Large intestine (tissue), 3 donors: Measurements from ENCODE around the gene OR52W1. TPM values are rescaled to one million over a fixed set of nuclear protein-coding genes. Genes with fewer than 3 reads are reported as not detected.

Experiments used
- DNase-seq, 2 donors: peaks; one replicate each; pipeline versions ENCODE4 v3.0.0 to v3.0.0-alpha.2; 2013
- H3K27ac ChIP-seq: one replicate; pipeline ENCODE4 v1.5.1; 2013; ENCODE audit warnings: low read length
- H3K27me3 ChIP-seq: 2 replicates; pipeline ENCODE4 v1.6.1; 2013; ENCODE audit warnings: low read length; ENCODE audit not compliant: control insufficient read depth, insufficient read depth
- H3K36me3 ChIP-seq: 2 replicates; pipeline ENCODE4 v1.6.1; 2013; ENCODE audit warnings: low read length; ENCODE audit not compliant: control insufficient read depth, insufficient read depth
- H3K4me1 ChIP-seq: one replicate; pipeline ENCODE4 v1.6.1; 2013; ENCODE audit warnings: low read length; ENCODE audit not compliant: control insufficient read depth, insufficient read depth
- H3K4me3 ChIP-seq: one replicate; pipeline ENCODE4 v1.5.1; 2013; ENCODE audit warnings: low read length
- H3K9me3 ChIP-seq: one replicate; pipeline ENCODE4 v1.6.1; 2013; ENCODE audit warnings: mild to moderate bottlenecking, low read depth, low read length, moderate library complexity; ENCODE audit not compliant: control insufficient read depth
- WGBS: methylation state at CpG from one replicate; pipeline ENCODE4 v1.1.5; 2013; ENCODE audit warnings: low lambda C conversion rate; ENCODE audit not compliant: insufficient coverage; 5-methylcytosine and 5-hydroxymethylcytosine counted together
- polyA plus RNA-seq: library from polyadenylated mRNA; unstranded; fragments of 120-200 nt; gene quantifications from one replicate; pipeline ENCODE4 v1.2.1, GENCODE V29; 2013

OR52W1 gene
- polyA plus RNA-seq, 1 donor = 0.10 TPM

DNA sequence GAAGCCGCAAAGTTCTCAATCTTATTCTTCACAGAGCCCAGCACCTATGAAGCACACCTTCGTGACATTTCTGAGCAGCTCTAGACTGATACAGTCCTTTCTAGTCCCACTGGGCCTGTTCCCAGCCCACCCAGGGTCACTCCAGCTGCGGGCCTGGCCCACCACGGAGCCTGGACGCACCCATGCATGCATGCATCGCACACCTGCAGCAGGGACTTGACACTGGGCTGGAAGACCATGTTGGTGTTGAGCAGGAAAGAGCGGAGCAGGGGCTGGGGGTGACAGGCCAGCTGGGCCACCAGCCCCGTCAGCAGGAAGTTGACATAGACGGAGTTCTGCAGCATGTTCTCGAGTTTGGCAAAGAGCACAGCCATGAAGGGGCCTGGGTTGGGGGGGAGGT, 15.5 kb downstream of the OR52W1 start:
- H3K4me3 ChIP-seq = no peak overlapping the region
- no CpG with 5 or more reads among the region's 10 CpGs for whole genome bisulfite sequencing
- H3K4me1 ChIP-seq = no peaks in the 10 kb centered on the region
- H3K36me3 ChIP-seq = peaks cover 99% of the 10 kb centered on the region
- H3K27ac ChIP-seq = no peak overlapping the region
- no peak for DNase-seq
- no peaks in the 10 kb centered on the region for H3K27me3 ChIP-seq
- no peaks in the 10 kb centered on the region for H3K9me3 ChIP-seq

- no peak for DNase-seq
Observed at GRCh38 chr11:6216501-6216900, 17.5 kb downstream of the OR52W1 start.

GRCh38 chr11:6217722-6218121, 18.7 kb downstream of the OR52W1 start:
- DNase-seq = no peak
- Histone ChIP-seq H3K36me3 (peaks cover 93% of the 10 kb centered on the region), H3K9me3 (no peaks in the 10 kb centered on the region), H3K4me3 (no peak overlapping the region), H3K4me1 (no peaks in the 10 kb centered on the region), H3K27me3 (no peaks in the 10 kb centered on the region), H3K27ac (no peak overlapping the region)
- WGBS = no CpG with 5 or more reads among the region's 19 CpGs

More at GRCh38 chr11:6216501-6216900, 17.5 kb downstream of the OR52W1 start:
- H3K9me3 ChIP-seq = no peaks in the 10 kb centered on the region
- no peak overlapping the region for H3K4me3 ChIP-seq
- H3K36me3 ChIP-seq = peaks cover 93% of the 10 kb centered on the region
- H3K4me1 ChIP-seq = no peaks in the 10 kb centered on the region
- no CpG with 5 or more reads among the region's 4 CpGs for WGBS
- no peaks in the 10 kb centered on the region for H3K27me3 ChIP-seq
- H3K27ac ChIP-seq = no peak overlapping the region

GRCh38 chr11:6219359-6219758, 20.3 kb downstream of the OR52W1 start:
- H3K27ac ChIP-seq = no peak overlapping the region
- H3K27me3 ChIP-seq = no peaks in the 10 kb centered on the region
- WGBS = no CpG with 5 or more reads among the region's 2 CpGs
- H3K9me3 ChIP-seq = no peaks in the 10 kb centered on the region
- H3K36me3 ChIP-seq = peaks cover 93% of the 10 kb centered on the region
- no peak for DNase-seq
- H3K4me1 ChIP-seq = no peaks in the 10 kb centered on the region
- H3K4me3 ChIP-seq = no peak overlapping the region

DNA sequence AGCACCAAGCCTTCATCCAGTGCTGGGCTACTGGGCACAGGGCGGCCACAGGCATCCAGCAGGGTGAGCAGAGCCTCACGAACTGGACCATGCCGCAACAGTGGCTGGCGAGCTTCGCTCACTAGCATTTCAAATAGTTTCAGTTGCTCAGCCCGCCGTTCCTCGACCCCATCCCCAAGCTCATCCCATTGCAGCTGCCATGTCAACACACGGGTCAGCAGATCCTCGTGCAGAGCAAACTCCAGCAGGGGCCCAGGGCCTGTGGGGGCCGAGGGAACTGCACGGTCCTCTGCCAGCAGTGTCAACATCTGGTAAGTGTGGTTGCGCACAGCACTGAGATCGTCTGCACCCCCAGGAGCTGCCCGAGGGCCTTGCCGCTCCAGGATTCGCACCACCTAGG, 24.8 kb downstream of the OR52W1 start:
- WGBS = no CpG with 5 or more reads among the region's 17 CpGs
- Histone ChIP-seq H3K36me3 (peaks cover 49% of the 10 kb centered on the region), H3K27ac (no peak overlapping the region), H3K27me3 (no peaks in the 10 kb centered on the region), H3K4me1 (peaks cover 16% of the 10 kb centered on the region), H3K4me3 (no peak overlapping the region), H3K9me3 (no peaks in the 10 kb centered on the region)
- no peak for DNase-seq

- WGBS = no CpG with 5 or more reads among the region's 3 CpGs
- peaks cover 16% of the 10 kb centered on the region for H3K4me1 ChIP-seq
Observed at GRCh38 chr11:6224421-6224820, 25.4 kb downstream of the OR52W1 start.

DNA sequence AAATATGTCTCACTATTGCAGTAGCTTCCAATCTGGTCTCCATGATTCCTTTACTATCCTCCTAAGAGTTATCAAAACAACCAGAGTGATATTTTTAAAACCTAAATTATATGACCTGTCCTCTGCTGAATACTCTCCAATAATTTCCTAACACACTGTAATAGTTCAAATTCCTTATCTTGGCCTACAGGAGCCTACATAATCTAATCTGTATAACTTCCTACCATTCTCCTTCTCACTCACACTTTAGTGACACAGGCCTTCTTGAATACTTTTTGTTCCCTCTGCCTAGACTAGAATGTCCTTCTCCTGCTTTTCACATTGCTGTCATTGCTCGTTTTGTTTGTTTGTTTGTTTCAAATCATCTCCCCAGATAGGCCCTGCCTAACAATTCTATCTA, 26.0 kb downstream of the OR52W1 start:
- H3K4me1 ChIP-seq = peaks cover 16% of the 10 kb centered on the region
- no peak overlapping the region for H3K27ac ChIP-seq
- no peaks in the 10 kb centered on the region for H3K27me3 ChIP-seq
- 73% methylated on average over 1 of the region's 1 CpG for WGBS
- H3K9me3 ChIP-seq = no peaks in the 10 kb centered on the region
- H3K36me3 ChIP-seq = peaks cover 38% of the 10 kb centered on the region
- no peak for DNase-seq
- H3K4me3 ChIP-seq = no peak overlapping the region

More at GRCh38 chr11:6224421-6224820, 25.4 kb downstream of the OR52W1 start:
- peaks cover 44% of the 10 kb centered on the region for H3K36me3 ChIP-seq
- H3K27me3 ChIP-seq = no peaks in the 10 kb centered on the region
- no peak for DNase-seq
- H3K27ac ChIP-seq = no peak overlapping the region
- no peaks in the 10 kb centered on the region for H3K9me3 ChIP-seq
- no peak overlapping the region for H3K4me3 ChIP-seq

DNA sequence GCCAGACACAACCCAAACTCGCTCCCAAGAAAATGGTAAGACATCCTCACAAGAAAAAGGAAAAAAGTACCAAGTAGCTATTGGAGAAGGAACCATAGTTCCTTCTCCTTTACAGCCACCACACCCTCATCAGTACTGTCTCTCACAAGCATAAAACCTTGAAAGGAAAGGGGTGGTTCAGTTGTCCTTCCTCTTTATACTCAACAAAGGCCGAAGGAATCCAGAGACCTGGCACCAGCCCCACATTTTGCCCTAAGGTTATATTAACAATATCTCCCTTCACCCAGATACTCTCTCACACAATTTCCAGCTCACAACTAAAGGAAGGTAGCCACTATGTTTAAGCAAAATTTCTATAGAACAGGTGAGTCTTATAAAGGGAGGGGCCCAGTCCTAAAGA, 26.9 kb downstream of the OR52W1 start:
- no CpG with 5 or more reads among the region's 2 CpGs for WGBS
- Histone ChIP-seq H3K4me1 (peaks cover 24% of the 10 kb centered on the region), H3K27ac (peak overlapping the region; percentile 50)

GRCh38 chr11:6228520-6228919, 29.5 kb downstream of the OR52W1 start:
- DNase-seq = no peak
- no peaks in the 10 kb centered on the region for H3K27me3 ChIP-seq
- peaks cover 9% of the 10 kb centered on the region for H3K36me3 ChIP-seq
- WGBS = 100% methylated on average over 1 of the region's 3 CpGs
- peak overlapping the region; percentile 87 for H3K27ac ChIP-seq
- H3K9me3 ChIP-seq = no peaks in the 10 kb centered on the region
- H3K4me1 ChIP-seq = peaks cover 29% of the 10 kb centered on the region
- no peak overlapping the region for H3K4me3 ChIP-seq

More for the DNA sequence above, 26.9 kb downstream of the OR52W1 start:
- Histone ChIP-seq H3K27me3 (no peaks in the 10 kb centered on the region), H3K36me3 (peaks cover 30% of the 10 kb centered on the region), H3K9me3 (no peaks in the 10 kb centered on the region), H3K4me3 (no peak overlapping the region)
- DNase-seq = peak in 1 of 2 donors; percentile 62

GRCh38 chr11:6229911-6230310, 30.9 kb downstream of the OR52W1 start:
- H3K9me3 ChIP-seq = no peaks in the 10 kb centered on the region
- H3K27ac ChIP-seq = peak overlapping the region; percentile 87
- peak overlapping the region; percentile 33 for H3K4me3 ChIP-seq
- H3K4me1 ChIP-seq = peaks cover 31% of the 10 kb centered on the region
- H3K27me3 ChIP-seq = no peaks in the 10 kb centered on the region
- DNase-seq = peak; percentile 82 to 91
- no CpG with 5 or more reads among the region's 2 CpGs for WGBS
- no peaks in the 10 kb centered on the region for H3K36me3 ChIP-seq

DNA sequence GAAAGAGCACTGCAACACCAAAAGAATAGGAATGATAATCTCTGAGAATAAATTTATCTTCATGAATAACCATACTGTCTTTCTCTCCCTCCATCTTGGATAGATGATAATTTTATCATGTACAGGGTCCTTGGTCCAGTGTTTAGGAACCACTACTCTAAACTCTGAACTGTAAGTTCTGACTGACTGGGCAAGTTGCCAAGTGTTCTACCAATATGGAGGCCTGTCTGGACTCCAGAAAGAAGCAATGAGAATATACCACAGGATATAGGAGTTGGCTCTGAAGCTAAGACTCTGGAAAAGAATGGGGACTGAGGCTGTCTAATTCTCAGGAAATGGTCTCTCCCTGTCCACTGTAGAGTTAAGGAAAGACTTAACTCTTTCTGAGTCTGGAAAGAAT, 33.9 kb downstream of the OR52W1 start:
- H3K4me1 ChIP-seq = peaks cover 20% of the 10 kb centered on the region
- no peak for DNase-seq
- H3K4me3 ChIP-seq = no peak overlapping the region
- no peak overlapping the region for H3K27ac ChIP-seq
- H3K27me3 ChIP-seq = no peaks in the 10 kb centered on the region
- H3K36me3 ChIP-seq = no peaks in the 10 kb centered on the region
- no peaks in the 10 kb centered on the region for H3K9me3 ChIP-seq
